ENCODE results near the gene ALDH1B1. TPM values are rescaled to one million over a fixed set of nuclear protein-coding genes. Genes with fewer than 3 reads are reported as not detected.

The ALDH1B1 gene
- total and polyA plus RNA-seq, 2 of the 13 experiments (the other 11 are each of a cell fraction or from before 2014, with no cell fraction given): 45.1 to 125 TPM

DNA sequence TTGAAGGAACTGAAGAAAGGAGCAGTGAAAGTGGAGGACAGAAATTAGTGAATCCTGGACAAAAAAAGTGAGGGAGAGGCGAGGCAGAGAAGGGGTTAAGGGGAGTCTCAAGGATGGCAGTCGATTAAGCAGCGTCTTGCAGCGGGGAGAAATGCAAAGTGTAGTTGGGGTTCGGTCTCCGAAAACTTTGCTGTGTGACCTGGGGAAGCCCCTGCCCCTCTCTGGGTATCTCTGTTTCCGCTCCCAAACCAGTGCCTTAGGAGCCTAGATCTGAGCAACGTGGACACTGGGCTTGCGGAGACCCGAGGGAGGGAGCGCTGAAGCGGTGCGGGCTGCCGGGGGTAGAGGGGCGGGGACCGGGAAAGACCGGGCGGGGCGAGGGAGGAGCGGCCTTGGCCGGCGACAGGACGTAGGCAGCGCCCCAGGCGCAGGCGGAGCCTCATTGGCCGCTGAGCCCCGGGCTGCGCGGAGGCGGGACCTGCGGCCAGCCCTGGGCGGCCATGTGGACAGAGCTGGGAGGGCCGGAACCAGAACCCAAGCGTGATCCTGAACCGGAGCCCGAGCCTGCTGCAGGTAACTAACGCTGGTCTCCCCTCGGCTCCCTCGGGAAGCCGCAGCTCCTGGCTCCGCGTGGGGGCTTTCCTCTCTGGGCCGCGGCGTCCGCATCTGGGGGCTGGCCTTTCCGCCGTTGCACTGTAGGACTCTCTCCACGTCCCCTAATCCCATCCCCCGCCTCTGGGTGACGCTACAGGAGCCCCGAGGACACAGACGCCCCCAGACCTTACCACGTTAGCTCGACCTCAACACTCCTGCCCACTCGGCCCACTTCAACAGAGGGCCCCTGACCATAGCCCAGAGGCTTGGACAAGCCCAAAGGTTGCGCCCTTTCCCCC is at the start of gene ALDH1B1 (continued):
- TF ChIP-seq, protein P1, sequence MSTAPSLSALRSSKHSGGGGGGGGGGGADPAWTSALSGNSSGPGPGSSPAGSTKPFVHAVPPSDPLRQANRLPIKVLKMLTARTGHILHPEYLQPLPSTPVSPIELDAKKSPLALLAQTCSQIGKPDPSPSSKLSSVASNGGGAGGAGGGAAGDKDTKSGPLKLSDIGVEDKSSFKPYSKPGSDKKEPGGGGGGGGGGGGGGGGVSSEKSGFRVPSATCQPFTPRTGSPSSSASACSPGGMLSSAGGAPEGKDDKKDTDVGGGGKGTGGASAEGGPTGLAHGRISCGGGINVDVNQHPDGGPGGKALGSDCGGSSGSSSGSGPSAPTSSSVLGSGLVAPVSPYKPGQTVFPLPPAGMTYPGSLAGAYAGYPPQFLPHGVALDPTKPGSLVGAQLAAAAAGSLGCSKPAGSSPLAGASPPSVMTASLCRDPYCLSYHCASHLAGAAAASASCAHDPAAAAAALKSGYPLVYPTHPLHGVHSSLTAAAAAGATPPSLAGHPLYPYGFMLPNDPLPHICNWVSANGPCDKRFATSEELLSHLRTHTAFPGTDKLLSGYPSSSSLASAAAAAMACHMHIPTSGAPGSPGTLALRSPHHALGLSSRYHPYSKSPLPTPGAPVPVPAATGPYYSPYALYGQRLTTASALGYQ (CRISPR knock-in tag; IDR thresholded peaks at IDR 0.05): peak; percentile 75
- peak; percentile 78; the same call in 1 of the 2 replicates for TF ChIP-seq ZBTB26 (CRISPR knock-in tag; IDR thresholded peaks at IDR 0.05; ENCODE audit: borderline replicate concordance)
- TF ChIP-seq GATAD2A (CRISPR knock-in tag; IDR thresholded peaks at IDR 0.05): peak; percentile 15; the same call in 1 of the 2 replicates
- TF ChIP-seq ZNF563 (CRISPR knock-in tag; IDR thresholded peaks at IDR 0.05): peak; percentile 57; the same call in 1 of the 2 replicates
- no peak for TF ChIP-seq ATM (IDR thresholded peaks at IDR 0.05; ENCODE audit: borderline replicate concordance)
- TF ChIP-seq GATA4 (IDR thresholded peaks at IDR 0.05; ENCODE audit: borderline replicate concordance, low read depth): 0 out of 2 replicates have a peak, but pooled peaks have one; percentile 0
- peak; percentile 36; the same call in 1 of the 2 replicates for TF ChIP-seq REPIN1 (CRISPR knock-in tag; IDR thresholded peaks at IDR 0.05; ENCODE audit: borderline replicate concordance, low read depth)
- 0 out of 2 replicates have a peak, but pooled peaks have one; percentile 82 for TF ChIP-seq ISX (CRISPR knock-in tag; conservative IDR thresholded peaks at IDR 0.05)
- peak; percentile 43; the same call in 1 of the 2 replicates for TF ChIP-seq HDAC1 (CRISPR knock-in tag; IDR thresholded peaks at IDR 0.05)
- peak; percentile 79; the same call in 1 of the 2 replicates for TF ChIP-seq WIZ (CRISPR knock-in tag; IDR thresholded peaks at IDR 0.05)
- no peak for TF ChIP-seq HNRNPUL1 (IDR thresholded peaks at IDR 0.05; ENCODE audit: low read depth, low read length)
- 0 out of 2 replicates have a peak, but pooled peaks have one; percentile 17 for TF ChIP-seq ZNF564 (CRISPR knock-in tag; IDR thresholded peaks at IDR 0.05)
- peak; percentile 65; the same call in 1 of the 2 replicates for TF ChIP-seq ZNF329 (CRISPR knock-in tag; IDR thresholded peaks at IDR 0.05; ENCODE audit: low read depth)
- TF ChIP-seq, protein P2, sequence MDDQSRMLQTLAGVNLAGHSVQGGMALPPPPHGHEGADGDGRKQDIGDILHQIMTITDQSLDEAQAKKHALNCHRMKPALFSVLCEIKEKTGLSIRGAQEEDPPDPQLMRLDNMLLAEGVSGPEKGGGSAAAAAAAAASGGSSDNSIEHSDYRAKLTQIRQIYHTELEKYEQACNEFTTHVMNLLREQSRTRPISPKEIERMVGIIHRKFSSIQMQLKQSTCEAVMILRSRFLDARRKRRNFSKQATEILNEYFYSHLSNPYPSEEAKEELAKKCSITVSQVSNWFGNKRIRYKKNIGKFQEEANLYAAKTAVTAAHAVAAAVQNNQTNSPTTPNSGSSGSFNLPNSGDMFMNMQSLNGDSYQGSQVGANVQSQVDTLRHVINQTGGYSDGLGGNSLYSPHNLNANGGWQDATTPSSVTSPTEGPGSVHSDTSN (CRISPR knock-in tag; IDR thresholded peaks at IDR 0.05; ENCODE audit: borderline replicate concordance): peak; percentile 78; the same call in 1 of the 2 replicates
- TF ChIP-seq, protein P3, sequence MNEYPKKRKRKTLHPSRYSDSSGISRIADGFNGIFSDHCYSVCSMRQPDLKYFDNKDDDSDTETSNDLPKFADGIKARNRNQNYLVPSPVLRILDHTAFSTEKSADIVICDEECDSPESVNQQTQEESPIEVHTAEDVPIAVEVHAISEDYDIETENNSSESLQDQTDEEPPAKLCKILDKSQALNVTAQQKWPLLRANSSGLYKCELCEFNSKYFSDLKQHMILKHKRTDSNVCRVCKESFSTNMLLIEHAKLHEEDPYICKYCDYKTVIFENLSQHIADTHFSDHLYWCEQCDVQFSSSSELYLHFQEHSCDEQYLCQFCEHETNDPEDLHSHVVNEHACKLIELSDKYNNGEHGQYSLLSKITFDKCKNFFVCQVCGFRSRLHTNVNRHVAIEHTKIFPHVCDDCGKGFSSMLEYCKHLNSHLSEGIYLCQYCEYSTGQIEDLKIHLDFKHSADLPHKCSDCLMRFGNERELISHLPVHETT (CRISPR knock-in tag; conservative IDR thresholded peaks at IDR 0.05): 0 out of 2 replicates have a peak, but pooled peaks have one; percentile 60
- TF ChIP-seq ZNF569 (CRISPR knock-in tag; IDR thresholded peaks at IDR 0.05; ENCODE audit: borderline replicate concordance): no peak
- TF ChIP-seq FOXM1 (CRISPR knock-in tag; IDR thresholded peaks at IDR 0.05): no peak
- TF ChIP-seq MXI1 (IDR thresholded peaks at IDR 0.05; ENCODE audit: borderline replicate concordance, low read depth, low read length): peak; percentile 97; the same call in 2 of the 3 replicates
- TF ChIP-seq, protein P4, sequence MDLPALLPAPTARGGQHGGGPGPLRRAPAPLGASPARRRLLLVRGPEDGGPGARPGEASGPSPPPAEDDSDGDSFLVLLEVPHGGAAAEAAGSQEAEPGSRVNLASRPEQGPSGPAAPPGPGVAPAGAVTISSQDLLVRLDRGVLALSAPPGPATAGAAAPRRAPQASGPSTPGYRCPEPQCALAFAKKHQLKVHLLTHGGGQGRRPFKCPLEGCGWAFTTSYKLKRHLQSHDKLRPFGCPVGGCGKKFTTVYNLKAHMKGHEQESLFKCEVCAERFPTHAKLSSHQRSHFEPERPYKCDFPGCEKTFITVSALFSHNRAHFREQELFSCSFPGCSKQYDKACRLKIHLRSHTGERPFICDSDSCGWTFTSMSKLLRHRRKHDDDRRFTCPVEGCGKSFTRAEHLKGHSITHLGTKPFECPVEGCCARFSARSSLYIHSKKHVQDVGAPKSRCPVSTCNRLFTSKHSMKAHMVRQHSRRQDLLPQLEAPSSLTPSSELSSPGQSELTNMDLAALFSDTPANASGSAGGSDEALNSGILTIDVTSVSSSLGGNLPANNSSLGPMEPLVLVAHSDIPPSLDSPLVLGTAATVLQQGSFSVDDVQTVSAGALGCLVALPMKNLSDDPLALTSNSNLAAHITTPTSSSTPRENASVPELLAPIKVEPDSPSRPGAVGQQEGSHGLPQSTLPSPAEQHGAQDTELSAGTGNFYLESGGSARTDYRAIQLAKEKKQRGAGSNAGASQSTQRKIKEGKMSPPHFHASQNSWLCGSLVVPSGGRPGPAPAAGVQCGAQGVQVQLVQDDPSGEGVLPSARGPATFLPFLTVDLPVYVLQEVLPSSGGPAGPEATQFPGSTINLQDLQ (CRISPR knock-in tag; IDR thresholded peaks at IDR 0.05): 0 out of 2 replicates have a peak, but pooled peaks have one; percentile 23
- TF ChIP-seq KMT2B (CRISPR knock-in tag; IDR thresholded peaks at IDR 0.05): peak; percentile 43; the same call in 1 of the 2 replicates

Data from HepG2 (cell line).